CD4-positive, alpha-beta T cell treated with Interferon gamma for 1 hour (primary cell): ENCODE data around the gene AUH.
A peak's percentile ranks its signal among the peaks of the same experiment; 100 is the strongest.

ENCODE experiments used
- DNase-seq: peaks from one replicate; pipeline ENCODE4 v3.0.0-alpha.2; 2020

The AUH gene

DNA sequence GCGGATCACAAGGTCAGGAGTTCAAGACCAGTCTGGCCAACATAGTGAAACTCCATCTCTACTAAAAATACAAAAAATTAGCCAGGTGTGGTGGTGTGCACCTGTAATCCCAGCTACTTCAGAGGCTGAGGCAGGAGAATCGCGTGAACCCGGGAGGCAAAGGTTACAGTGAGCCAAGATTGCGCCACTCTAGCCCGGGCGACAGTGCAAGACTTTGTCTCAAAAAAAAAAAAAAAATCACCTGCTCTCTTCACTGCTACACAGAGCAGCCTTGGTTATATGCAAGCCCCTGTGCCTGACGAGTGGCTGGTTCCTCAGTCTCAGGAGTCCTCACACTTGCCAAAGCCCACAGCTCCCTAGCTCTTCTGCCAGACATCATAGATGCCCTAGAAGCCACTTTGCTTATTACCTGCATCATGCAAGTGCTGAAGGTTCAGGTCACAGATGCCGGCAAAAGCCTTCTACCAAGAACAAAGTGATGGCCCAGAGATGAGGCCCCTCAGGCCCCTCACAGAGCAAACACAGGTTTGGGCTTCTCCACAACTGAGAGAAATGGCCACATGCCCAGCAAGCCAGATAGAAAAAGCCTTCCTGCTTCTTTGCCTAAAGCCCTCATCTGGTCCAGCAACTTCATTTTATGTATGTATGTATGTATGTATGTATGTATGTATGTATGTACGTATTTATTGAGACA, 176.4 kb downstream of the AUH start:
- no peak for DNase-seq

DNA sequence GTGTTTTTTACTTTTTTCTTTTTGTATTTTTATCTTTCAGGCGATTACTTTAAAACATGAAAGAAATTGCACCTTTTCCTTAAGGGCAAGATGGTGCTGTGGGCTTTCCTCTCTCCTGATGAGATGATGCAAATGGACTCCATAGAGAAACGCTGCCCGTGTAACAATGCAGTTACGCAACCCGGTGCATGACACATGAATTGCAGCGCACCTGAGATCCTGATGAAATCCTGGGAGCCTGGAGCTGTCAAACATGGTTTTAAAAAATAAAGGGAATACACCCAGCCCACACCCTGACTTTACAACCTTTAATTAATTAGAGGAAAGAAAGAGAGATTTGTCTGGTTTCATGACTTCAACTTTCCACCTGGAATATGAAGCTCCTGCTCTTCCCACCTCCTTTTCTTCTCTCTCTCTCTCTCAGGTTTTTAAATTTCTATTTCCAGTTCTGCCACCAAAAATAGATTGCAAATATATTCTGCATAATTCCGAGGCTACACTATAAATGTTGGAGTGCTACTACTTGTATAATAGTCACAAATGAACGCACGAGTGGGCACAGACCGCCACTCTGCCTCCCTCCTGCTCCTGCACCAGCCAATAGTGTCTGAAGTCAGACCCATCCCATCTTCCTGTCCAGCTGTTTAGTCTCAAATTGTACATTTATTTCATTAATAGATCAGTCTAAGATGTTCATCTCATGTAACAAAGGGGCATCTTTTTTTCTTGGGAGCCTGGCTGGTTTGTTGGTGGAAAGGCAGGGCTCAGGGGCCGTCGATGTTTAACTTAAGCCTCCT, 179.1 kb downstream of the AUH start:
- no peak for DNase-seq

GRCh38 chr9:91181541-91181940, 180.2 kb downstream of the AUH start:
- no peak for DNase-seq

- no peak for DNase-seq
Observed at GRCh38 chr9:91180930-91181268, 180.8 kb downstream of the AUH start.

DNA sequence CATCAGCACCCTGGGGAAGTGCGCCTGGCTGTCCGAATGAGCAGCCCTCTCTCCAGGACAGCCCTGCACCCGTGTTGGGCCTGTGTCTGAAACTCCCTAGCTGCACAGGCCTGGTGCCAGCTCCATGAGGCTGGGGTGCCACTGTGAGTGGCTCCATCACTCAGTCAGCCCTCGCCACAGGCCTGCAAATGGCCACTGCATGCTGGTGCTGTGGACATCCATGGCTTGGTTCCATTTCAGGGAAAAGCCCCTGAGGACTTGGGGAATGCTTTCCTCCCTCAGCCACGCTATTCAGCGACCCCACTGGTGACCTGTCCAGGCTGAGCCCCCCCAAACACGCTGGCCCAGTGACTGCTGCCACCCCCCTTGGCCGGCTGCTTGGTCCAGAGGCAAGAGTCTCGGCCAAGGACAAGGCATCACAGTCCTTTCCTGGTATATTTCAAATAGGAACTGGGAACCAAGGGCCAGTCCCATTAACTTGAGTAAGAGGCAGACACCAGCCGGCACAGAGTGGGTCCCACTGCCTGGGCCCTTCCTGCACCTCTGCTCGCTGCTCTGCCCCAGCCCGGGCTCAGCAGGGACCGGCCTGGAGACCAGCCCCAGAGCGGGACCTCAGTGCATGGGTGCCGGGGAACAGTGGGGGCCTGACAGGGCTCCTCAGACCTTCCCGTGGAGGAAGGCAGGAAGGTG, 181.3 kb downstream of the AUH start:
- no peak for DNase-seq

- DNase-seq: no peak
Observed at GRCh38 chr9:91179237-91180138, 182.2 kb downstream of the AUH start.

- DNase-seq: no peak
Observed at GRCh38 chr9:91178281-91179236, 183.2 kb downstream of the AUH start.

DNA sequence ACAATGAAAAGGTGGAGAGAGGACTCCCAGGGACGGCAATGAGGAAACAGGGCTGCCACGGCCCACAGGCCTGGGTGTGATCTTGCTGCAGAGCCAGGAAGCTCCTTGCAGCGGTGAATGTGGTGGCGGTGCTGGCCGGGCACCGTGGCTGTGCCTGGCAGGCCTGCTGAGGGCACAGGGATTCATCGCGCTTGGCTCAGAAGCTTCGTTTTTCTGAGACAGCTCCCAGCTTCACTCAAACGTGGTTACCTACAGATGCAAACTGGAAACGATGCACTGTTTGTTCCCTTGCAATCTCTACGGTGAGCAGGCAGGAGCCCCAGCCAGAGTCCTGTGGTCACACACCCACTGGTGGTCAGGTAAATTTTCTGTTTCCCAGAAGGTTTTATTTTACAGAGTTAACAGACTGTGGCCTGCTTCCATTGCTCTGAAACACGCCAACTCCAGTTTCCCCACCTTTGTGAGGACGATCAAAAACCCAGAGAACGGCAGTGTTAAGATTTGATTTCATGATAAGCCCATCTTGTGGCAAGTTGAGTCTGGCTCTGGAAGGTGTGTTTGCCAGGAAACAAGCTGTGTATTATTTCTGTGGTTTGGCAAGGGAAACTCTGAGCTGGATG, 183.9 kb downstream of the AUH start:
- no peak for DNase-seq

DNA sequence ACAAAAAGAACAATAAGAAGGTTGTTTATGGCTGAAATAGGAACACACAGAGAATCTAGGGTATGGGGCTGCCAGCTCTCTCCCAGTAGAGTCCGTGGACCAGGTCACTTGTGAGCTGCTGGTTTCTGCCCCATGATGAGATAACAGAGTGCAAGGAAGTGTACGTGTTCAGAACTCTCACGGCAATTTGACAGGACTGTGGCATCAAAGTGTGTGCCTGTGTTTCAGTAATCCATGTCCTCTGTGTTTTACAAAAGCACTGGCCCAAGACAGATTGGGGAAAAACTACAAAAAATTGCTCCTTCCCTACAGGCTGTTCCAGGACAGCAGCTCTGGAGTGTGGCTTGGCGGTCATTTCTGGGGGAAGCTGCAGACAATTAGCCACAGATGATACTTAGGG, 184.6 kb downstream of the AUH start:
- DNase-seq: no peak

DNA sequence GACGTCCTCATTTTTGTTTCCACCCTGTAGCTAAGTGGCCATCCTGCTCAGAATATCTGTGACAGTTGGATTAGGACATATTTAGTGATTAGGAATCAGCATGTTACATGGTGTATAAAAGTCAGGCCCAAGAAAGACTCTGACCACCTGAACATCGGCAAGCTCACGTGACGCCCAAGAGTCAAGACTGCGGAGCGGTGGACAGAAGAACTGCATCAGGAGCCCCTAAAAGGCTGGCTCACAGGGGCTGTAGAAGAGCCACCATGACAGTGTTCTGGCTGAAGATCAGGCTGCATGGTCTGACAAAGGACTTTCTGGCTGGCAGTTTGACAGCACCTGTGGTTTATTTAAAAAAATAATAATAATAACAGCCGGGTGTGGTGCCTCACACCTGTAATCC, 185.3 kb downstream of the AUH start:
- no peak for DNase-seq

DNA sequence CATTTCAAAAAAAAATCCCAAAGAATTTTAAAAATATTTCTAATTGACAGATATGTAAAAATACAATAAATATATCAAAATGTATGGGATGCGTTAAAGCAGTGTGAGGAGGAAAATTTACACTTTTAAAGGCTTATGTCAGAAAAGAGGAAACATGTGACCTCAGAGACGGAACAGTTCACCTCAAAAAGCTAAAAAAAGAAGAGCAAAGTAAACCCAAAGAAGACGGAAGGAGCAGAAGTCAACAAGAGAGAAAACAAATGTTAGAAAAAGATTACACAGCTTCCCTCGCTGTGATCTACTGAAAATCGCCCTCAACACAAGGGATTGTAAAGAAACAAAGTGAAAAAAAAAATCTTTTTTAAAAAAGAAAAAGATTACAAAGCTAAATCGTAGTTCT, 186.9 kb downstream of the AUH start:
- no peak for DNase-seq

GRCh38 chr9:91172329-91172728, 189.4 kb downstream of the AUH start:
- DNase-seq: no peak

GRCh38 chr9:91170951-91171350, 190.8 kb downstream of the AUH start:
- DNase-seq: no peak

DNA sequence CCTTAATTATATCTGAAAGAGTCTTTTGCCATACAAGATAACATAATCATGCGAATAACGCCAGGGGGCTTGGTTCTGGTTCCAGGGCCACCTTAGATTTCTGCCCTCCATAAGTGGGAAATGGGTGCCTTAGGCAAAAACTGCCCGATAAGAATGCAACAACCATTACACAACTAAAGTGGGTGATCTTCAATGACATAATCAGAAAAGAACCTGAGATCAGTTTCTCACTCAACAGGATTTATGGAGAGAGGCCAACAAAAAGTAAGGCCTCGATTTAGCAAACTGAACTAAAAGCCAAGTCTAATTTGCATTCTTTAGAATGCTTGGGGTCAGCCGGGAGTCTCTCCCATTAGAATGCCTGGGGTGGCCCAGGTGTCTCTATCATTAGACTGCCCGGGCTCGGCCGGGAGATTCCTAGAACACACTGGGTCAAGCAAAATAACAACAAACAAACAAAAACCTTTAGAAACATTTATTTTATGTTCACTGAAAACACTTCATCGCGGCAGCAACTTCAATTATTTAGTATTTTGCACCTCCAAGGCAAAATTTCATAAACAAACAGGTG, 194.8 kb downstream of the AUH start:
- no peak for DNase-seq

DNA sequence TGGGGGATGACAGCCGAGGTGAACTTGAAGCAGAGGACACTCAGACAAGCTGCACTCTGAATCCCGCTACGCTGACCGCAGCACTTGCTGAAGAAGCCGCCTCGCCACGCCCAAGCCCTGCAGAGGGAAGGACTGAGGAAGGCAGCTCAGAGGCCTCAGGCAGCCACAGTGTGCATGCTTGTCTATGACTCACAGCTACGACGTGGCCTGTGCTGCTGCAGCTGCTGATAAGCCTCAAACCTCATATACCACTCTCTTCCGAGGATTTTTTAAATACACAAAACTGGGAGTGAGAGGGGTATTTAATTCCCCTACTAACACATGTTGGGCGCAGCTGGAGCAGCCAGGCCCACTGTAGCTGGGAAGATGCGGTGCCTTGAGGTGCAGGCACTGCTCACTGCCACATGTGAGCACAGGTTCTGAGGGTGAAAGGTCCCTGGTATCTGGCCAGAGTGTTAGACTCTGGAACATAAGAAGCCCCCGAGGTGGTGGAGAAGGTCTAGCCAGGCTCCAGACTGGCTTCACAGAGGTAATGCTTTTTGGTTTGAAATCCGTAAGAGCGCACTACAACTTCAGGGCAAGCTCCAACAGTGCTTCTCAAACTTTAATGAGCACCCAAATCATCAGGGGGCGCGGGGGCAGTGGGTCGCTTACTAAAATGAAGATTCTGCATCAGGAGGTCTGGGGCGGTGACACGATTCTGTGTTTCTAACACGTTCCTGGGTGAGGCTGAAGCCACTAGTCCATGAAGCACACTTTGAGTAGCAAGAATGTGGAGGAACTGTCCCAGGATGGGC, 196.8 kb downstream of the AUH start:
- peak; percentile 80 for DNase-seq
